ENCODE results near the gene KCNJ6.

The KCNJ6 gene

GRCh38 chr21:37915497-37915911, 753 bp downstream of the KCNJ6 start:
- Histone ChIP-seq H3K4me3 (ENCODE audit: low read depth, low read length) (peak overlapping the region; percentile 94), H3K27ac (no peak overlapping the region), H3K27me3 (ENCODE audit: insufficient read depth, low read depth, severe bottlenecking) (peaks cover 4% of the 10 kb centered on the region), H3K9me3 (ENCODE audit: severe bottlenecking) (peaks cover 3% of the 10 kb centered on the region), H3K36me3 (no peaks in the 10 kb centered on the region)
- DNase-seq, result peak; percentile 33
- TF ChIP-seq, protein P1, sequence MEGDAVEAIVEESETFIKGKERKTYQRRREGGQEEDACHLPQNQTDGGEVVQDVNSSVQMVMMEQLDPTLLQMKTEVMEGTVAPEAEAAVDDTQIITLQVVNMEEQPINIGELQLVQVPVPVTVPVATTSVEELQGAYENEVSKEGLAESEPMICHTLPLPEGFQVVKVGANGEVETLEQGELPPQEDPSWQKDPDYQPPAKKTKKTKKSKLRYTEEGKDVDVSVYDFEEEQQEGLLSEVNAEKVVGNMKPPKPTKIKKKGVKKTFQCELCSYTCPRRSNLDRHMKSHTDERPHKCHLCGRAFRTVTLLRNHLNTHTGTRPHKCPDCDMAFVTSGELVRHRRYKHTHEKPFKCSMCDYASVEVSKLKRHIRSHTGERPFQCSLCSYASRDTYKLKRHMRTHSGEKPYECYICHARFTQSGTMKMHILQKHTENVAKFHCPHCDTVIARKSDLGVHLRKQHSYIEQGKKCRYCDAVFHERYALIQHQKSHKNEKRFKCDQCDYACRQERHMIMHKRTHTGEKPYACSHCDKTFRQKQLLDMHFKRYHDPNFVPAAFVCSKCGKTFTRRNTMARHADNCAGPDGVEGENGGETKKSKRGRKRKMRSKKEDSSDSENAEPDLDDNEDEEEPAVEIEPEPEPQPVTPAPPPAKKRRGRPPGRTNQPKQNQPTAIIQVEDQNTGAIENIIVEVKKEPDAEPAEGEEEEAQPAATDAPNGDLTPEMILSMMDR (IDR thresholded peaks at IDR 0.05; ENCODE audit: low read depth, low read length), result no peak

DNA sequence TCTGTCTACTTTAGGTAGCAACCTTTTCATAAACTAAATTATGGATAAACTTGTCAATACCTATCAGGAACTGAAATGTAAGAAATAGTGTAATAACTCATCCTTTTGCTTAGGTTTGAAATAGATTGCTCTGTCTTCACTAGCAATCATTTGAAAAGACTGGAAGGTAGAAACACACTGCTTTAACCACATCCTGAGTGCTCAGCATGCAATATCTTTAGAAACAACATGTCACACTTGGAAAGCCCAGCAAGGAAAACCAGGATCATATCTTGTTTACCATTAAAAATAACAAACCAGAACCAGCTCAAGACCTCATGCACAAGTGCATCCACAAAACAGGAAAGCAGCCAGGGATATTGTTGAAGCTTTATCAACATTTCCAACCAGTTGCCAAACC, 3.6 kb downstream of the KCNJ6 start:
- no peak overlapping the region for H3K27ac ChIP-seq
- no peaks in the 10 kb centered on the region for H3K36me3 ChIP-seq
- H3K9me3 ChIP-seq (ENCODE audit: severe bottlenecking), result no peaks in the 10 kb centered on the region
- DNase-seq, result no peak
- TF ChIP-seq, protein P1 (IDR thresholded peaks at IDR 0.05; ENCODE audit: low read depth, low read length), result no peak
- no peak overlapping the region for H3K4me3 ChIP-seq (ENCODE audit: low read depth, low read length)
- H3K27me3 ChIP-seq (ENCODE audit: insufficient read depth, low read depth, severe bottlenecking), result peaks cover 4% of the 10 kb centered on the region

DNA sequence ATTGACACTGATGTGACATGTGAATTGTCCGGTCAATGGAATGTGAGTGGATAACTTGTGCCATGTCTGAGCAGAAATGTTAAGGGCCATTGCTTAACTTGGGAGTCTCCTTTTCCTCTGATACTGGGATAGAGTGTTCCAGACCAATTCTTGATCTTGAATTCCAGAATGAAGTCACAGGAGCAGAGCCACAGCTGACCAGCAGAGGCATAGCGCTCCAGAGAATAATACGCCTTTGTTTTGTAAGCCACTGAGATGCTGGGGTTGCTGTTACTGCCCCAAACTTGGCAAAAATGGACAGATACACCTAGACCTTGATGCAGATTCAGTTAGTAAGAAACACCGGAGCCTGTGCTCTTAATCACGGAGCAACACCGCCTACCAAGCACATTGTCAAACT, 6.3 kb downstream of the KCNJ6 start:
- Histone ChIP-seq H3K27ac (no peak overlapping the region), H3K9me3 (ENCODE audit: severe bottlenecking) (no peaks in the 10 kb centered on the region), H3K36me3 (no peaks in the 10 kb centered on the region), H3K27me3 (ENCODE audit: insufficient read depth, low read depth, severe bottlenecking) (no peaks in the 10 kb centered on the region), H3K4me3 (ENCODE audit: low read depth, low read length) (no peak overlapping the region)
- DNase-seq, result no peak
- TF ChIP-seq, protein P1 (IDR thresholded peaks at IDR 0.05; ENCODE audit: low read depth, low read length), result peak; percentile 58

GRCh38 chr21:37908691-37909090, 7.6 kb downstream of the KCNJ6 start:
- Histone ChIP-seq H3K27ac (no peak overlapping the region), H3K4me3 (ENCODE audit: low read depth, low read length) (no peak overlapping the region), H3K27me3 (ENCODE audit: insufficient read depth, low read depth, severe bottlenecking) (no peaks in the 10 kb centered on the region), H3K9me3 (ENCODE audit: severe bottlenecking) (no peaks in the 10 kb centered on the region), H3K36me3 (no peaks in the 10 kb centered on the region)
- TF ChIP-seq, protein P1 (IDR thresholded peaks at IDR 0.05; ENCODE audit: low read depth, low read length), result no peak
- no peak for DNase-seq

GRCh38 chr21:37907076-37907475, 9.2 kb downstream of the KCNJ6 start:
- TF ChIP-seq, protein P1 (IDR thresholded peaks at IDR 0.05; ENCODE audit: low read depth, low read length), result no peak
- no peaks in the 10 kb centered on the region for H3K27me3 ChIP-seq (ENCODE audit: insufficient read depth, low read depth, severe bottlenecking)
- H3K27ac ChIP-seq, result no peak overlapping the region
- no peaks in the 10 kb centered on the region for H3K36me3 ChIP-seq
- H3K4me3 ChIP-seq (ENCODE audit: low read depth, low read length), result no peak overlapping the region
- no peaks in the 10 kb centered on the region for H3K9me3 ChIP-seq (ENCODE audit: severe bottlenecking)
- DNase-seq, result no peak

DNA sequence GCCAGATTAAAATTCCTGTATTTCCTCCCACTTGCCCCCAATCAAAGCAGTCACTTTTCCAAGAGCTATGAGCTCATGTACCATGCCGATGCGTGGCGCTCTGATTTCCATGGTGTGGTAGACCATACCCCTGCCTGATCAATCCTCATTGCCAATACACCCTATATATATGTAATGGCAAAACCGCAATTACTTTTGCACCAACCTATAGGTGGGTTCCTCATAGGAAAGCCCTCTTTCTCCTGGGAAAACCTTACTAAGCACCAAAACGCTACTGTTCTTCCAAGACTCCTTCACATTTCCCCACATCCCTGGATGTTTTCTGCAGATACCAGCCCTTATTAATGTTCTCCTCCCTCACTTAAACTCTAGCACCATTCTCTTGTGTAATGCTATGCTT, 11.0 kb downstream of the KCNJ6 start:
- no peaks in the 10 kb centered on the region for H3K36me3 ChIP-seq
- no peak overlapping the region for H3K27ac ChIP-seq
- H3K27me3 ChIP-seq (ENCODE audit: insufficient read depth, low read depth, severe bottlenecking), result no peaks in the 10 kb centered on the region
- no peak for DNase-seq
- H3K9me3 ChIP-seq (ENCODE audit: severe bottlenecking), result no peaks in the 10 kb centered on the region
- H3K4me3 ChIP-seq (ENCODE audit: low read depth, low read length), result no peak overlapping the region
- TF ChIP-seq, protein P1 (IDR thresholded peaks at IDR 0.05; ENCODE audit: low read depth, low read length), result no peak
